HEK293 (cell line): ENCODE measurements around the gene STOML3.
A peak's percentile ranks its signal among the peaks of the same experiment; 100 is the strongest.

Source experiments
- GLI4 ChIP-seq: fragments of 450-650 bp; formaldehyde crosslinking; IDR thresholded peaks from 2 replicates; pipeline ENCODE4 v1.5.1; 2016; ENCODE audit warnings: missing biosample characterization, missing genetic modification characterization
- MYNN ChIP-seq: fragments of 450-650 bp; formaldehyde crosslinking; IDR thresholded peaks from 2 replicates; pipeline ENCODE4 v1.5.1; 2016; ENCODE audit warnings: missing biosample characterization, missing genetic modification characterization, borderline replicate concordance
- OVOL3 ChIP-seq: fragments of 450-650 bp; formaldehyde crosslinking; IDR thresholded peaks from 2 replicates; pipeline ENCODE4 v1.5.1; 2016; ENCODE audit warnings: missing biosample characterization, missing genetic modification characterization
- PRDM1 ChIP-seq: fragments of 450-650 bp; formaldehyde crosslinking; IDR thresholded peaks from 2 replicates; pipeline ENCODE4; 2016; ENCODE audit warnings: missing biosample characterization, missing genetic modification characterization
- RBAK ChIP-seq: fragments of 450-650 bp; formaldehyde crosslinking; IDR thresholded peaks from 2 replicates; pipeline ENCODE4 v1.5.1; 2016; ENCODE audit warnings: missing biosample characterization, missing genetic modification characterization
- REPIN1 ChIP-seq: fragments of 450-650 bp; formaldehyde crosslinking; IDR thresholded peaks from 2 replicates; pipeline ENCODE4 v1.5.1; 2017; ENCODE audit warnings: missing biosample characterization, missing genetic modification characterization, low read depth
- SP7 ChIP-seq: fragments of 450-650 bp; formaldehyde crosslinking; IDR thresholded peaks from 2 replicates; pipeline ENCODE4 v1.5.1; 2016; ENCODE audit warnings: missing biosample characterization, missing genetic modification characterization
- TRIM28 ChIP-seq: IDR thresholded peaks from 2 replicates; pipeline ENCODE4 v1.6.1; 2011; ENCODE audit warnings: low read length, control low read depth, borderline replicate concordance
- ZBTB48 ChIP-seq: fragments of 450-650 bp; formaldehyde crosslinking; IDR thresholded peaks from 2 replicates; pipeline ENCODE4 v1.5.1; 2016; ENCODE audit warnings: missing biosample characterization, missing genetic modification characterization
- ZBTB7A ChIP-seq: fragments of 450-650 bp; formaldehyde crosslinking; IDR thresholded peaks from 2 replicates; pipeline ENCODE4 v1.5.1; 2016; ENCODE audit warnings: low read depth, missing biosample characterization, missing genetic modification characterization
- ZNF112 ChIP-seq: fragments of 450-650 bp; formaldehyde crosslinking; IDR thresholded peaks from 2 replicates; pipeline ENCODE4 v1.5.0; 2017; ENCODE audit warnings: missing biosample characterization, missing genetic modification characterization
- ZNF132 ChIP-seq: fragments of 450-650 bp; formaldehyde crosslinking; IDR thresholded peaks from 2 replicates; pipeline ENCODE4 v1.5.1; 2017; ENCODE audit warnings: missing biosample characterization, missing genetic modification characterization, borderline replicate concordance
- ZNF157 ChIP-seq: fragments of 450-650 bp; formaldehyde crosslinking; IDR thresholded peaks from 2 replicates; pipeline ENCODE4 v1.5.1; 2016; ENCODE audit warnings: missing biosample characterization, missing genetic modification characterization
- ZNF16 ChIP-seq: fragments of 450-650 bp; formaldehyde crosslinking; IDR thresholded peaks from 2 replicates; pipeline ENCODE4 v1.5.1; 2016; ENCODE audit warnings: low read depth, missing biosample characterization, missing genetic modification characterization
- ZNF19 ChIP-seq: fragments of 450-650 bp; formaldehyde crosslinking; IDR thresholded peaks from 2 replicates; pipeline ENCODE4; 2016; ENCODE audit warnings: missing biosample characterization, missing genetic modification characterization, low read depth
- ZNF2 ChIP-seq: fragments of 450-650 bp; formaldehyde crosslinking; IDR thresholded peaks from 2 replicates; pipeline ENCODE4 v1.5.1; 2016; ENCODE audit warnings: missing biosample characterization, missing genetic modification characterization
- ZNF324 ChIP-seq: fragments of 450-650 bp; formaldehyde crosslinking; IDR thresholded peaks from 2 replicates; pipeline ENCODE4 v1.5.1; 2016; ENCODE audit warnings: missing biosample characterization, missing genetic modification characterization
- ZNF37A ChIP-seq: fragments of 450-650 bp; IDR thresholded peaks from 2 replicates; pipeline ENCODE4 v1.5.1; 2018; ENCODE audit warnings: missing biosample characterization, missing genetic modification characterization
- ZNF391 ChIP-seq: fragments of 450-650 bp; formaldehyde crosslinking; IDR thresholded peaks from 2 replicates; pipeline ENCODE4 v1.5.1; 2016; ENCODE audit warnings: low read depth, missing biosample characterization, missing genetic modification characterization, borderline replicate concordance
- ZNF394 ChIP-seq: fragments of 450-650 bp; formaldehyde crosslinking; IDR thresholded peaks from 2 replicates; pipeline ENCODE4 v1.5.1; 2016; ENCODE audit warnings: missing biosample characterization, missing genetic modification characterization, mild to moderate bottlenecking, moderate library complexity, borderline replicate concordance
- ZNF416 ChIP-seq: fragments of 450-650 bp; formaldehyde crosslinking; IDR thresholded peaks from 2 replicates; pipeline ENCODE4 v1.5.1; 2016; ENCODE audit warnings: missing biosample characterization, missing genetic modification characterization
- ZNF473 ChIP-seq: fragments of 450-650 bp; formaldehyde crosslinking; IDR thresholded peaks from 2 replicates; pipeline ENCODE4 v1.5.1; 2017; ENCODE audit warnings: missing biosample characterization, missing genetic modification characterization
- ZNF48 ChIP-seq: fragments of 450-650 bp; formaldehyde crosslinking; IDR thresholded peaks from 2 replicates; pipeline ENCODE4 v1.5.1; 2016; ENCODE audit warnings: missing biosample characterization, missing genetic modification characterization
- ZNF530 ChIP-seq: fragments of 450-650 bp; formaldehyde crosslinking; IDR thresholded peaks from 2 replicates; pipeline ENCODE4 v1.5.1; 2016; ENCODE audit warnings: low read depth, missing biosample characterization, missing genetic modification characterization
- ZNF544 ChIP-seq: fragments of 450-650 bp; formaldehyde crosslinking; IDR thresholded peaks from 2 replicates; pipeline ENCODE4 v1.5.0; 2017; ENCODE audit warnings: missing biosample characterization, missing genetic modification characterization
- ZNF585B ChIP-seq: fragments of 450-650 bp; formaldehyde crosslinking; IDR thresholded peaks from 2 replicates; pipeline ENCODE4 v1.5.1; 2016; ENCODE audit warnings: missing biosample characterization, missing genetic modification characterization
- ZNF621 ChIP-seq: fragments of 450-650 bp; formaldehyde crosslinking; IDR thresholded peaks from 2 replicates; pipeline ENCODE4 v1.5.1; 2017; ENCODE audit warnings: missing biosample characterization, missing genetic modification characterization
- ZNF629 ChIP-seq: fragments of 450-650 bp; formaldehyde crosslinking; IDR thresholded peaks from 2 replicates; pipeline ENCODE4 v1.5.1; 2017; ENCODE audit warnings: missing biosample characterization, missing genetic modification characterization
- ZNF658 ChIP-seq: fragments of 450-650 bp; formaldehyde crosslinking; IDR thresholded peaks from 2 replicates; pipeline ENCODE4; 2016; ENCODE audit warnings: missing biosample characterization, missing genetic modification characterization
- ZNF747 ChIP-seq: fragments of 450-650 bp; formaldehyde crosslinking; IDR thresholded peaks from 2 replicates; pipeline ENCODE4 v1.5.1; 2016; ENCODE audit warnings: missing biosample characterization, missing genetic modification characterization
- ZNF777 ChIP-seq: fragments of 450-650 bp; formaldehyde crosslinking; IDR thresholded peaks from 2 replicates; pipeline ENCODE4 v1.5.1; 2017; ENCODE audit warnings: missing biosample characterization, missing genetic modification characterization, borderline replicate concordance
- ZNF837 ChIP-seq: fragments of 450-650 bp; formaldehyde crosslinking; IDR thresholded peaks from 2 replicates; pipeline ENCODE4 v1.5.1; 2016; ENCODE audit warnings: missing biosample characterization, missing genetic modification characterization
- TF ChIP-seq, protein P1 (sequence below): fragments of 450-650 bp; formaldehyde crosslinking; IDR thresholded peaks from 2 replicates; pipeline ENCODE4 v1.5.1; 2016; ENCODE audit warnings: missing biosample characterization, missing genetic modification characterization
- TF ChIP-seq, protein P2 (sequence below): fragments of 450-650 bp; formaldehyde crosslinking; IDR thresholded peaks from 2 replicates; pipeline ENCODE4 v1.5.1; 2016; ENCODE audit warnings: missing biosample characterization, missing genetic modification characterization
- TF ChIP-seq, protein P3 (sequence below): fragments of 450-650 bp; formaldehyde crosslinking; IDR thresholded peaks from 2 replicates; pipeline ENCODE4 v1.5.1; 2016; ENCODE audit warnings: missing biosample characterization, missing genetic modification characterization, low read depth
- TF ChIP-seq, protein P4 (sequence below): fragments of 450-650 bp; formaldehyde crosslinking; IDR thresholded peaks from 2 replicates; pipeline ENCODE4 v1.5.1; 2017; ENCODE audit warnings: missing biosample characterization, missing genetic modification characterization
- TF ChIP-seq, protein P5 (sequence below): fragments of 450-650 bp; formaldehyde crosslinking; IDR thresholded peaks from 2 replicates; pipeline ENCODE4 v1.5.1; 2016; ENCODE audit warnings: missing biosample characterization, missing genetic modification characterization

STOML3 gene

DNA sequence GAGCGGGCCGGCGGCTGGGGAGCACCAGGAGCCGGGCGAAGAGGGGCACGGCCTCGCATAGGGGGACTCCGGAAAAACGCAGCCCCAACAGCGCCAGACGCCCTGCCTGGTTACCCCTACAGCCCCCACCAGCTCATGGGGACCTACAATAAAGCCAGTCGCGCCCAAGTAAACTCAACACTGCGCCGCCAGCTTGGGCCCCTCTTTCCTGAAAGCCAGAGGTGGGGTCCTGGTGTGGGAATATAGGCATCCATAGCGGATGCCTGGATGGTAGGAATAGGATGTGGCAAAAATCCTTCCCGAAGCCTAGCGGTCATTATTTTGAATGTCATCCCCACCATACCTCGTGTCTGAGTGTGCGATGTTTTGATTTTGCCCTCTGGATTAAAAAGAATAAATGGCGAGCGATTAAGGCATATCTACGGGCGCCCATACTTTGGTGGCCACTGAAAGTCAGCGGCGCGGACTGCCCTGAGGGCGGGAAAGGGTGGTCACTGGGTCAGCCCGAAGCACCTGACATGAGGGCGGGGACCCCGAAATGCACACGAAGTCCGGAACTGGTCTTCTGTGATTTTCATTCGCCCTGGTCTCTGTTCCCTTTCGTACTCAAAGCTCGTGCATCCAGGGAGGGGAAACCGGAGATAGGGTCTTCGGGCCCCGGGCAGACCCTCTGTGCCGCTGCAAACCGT, 47.4 kb upstream of the STOML3 start, which contains the start of the genes NHLRC3 and PROSER1 (continued):
- TF ChIP-seq ZNF777 (tag by site-specific recombination) (no peak), SP7 (tag by site-specific recombination) (peak; percentile 53), ZNF394 (peak; percentile 55; the same call in 1 of the 2 replicates), ZNF2 (tag by site-specific recombination) (no peak), RBAK (tag by site-specific recombination) (no peak), ZNF658 (tag by site-specific recombination) (no peak), ZNF37A (tag by site-specific recombination) (no peak), ZNF473 (no peak), ZNF112 (tag by site-specific recombination) (no peak), ZNF585B (tag by site-specific recombination) (no peak), ZNF621 (tag by site-specific recombination) (no peak), PRDM1 (no peak), ZNF19 (tag by site-specific recombination) (no peak), ZBTB48 (tag by site-specific recombination) (peak; percentile 38; the same call in 1 of the 2 replicates), ZNF629 (tag by site-specific recombination) (peak; percentile 74), ZNF157 (tag by site-specific recombination) (no peak), GLI4 (tag by site-specific recombination) (peak; percentile 69; the same call in 1 of the 2 replicates), TRIM28 (no peak), ZNF391 (tag by site-specific recombination) (peak; percentile 74; the same call in 1 of the 2 replicates), ZNF132 (no peak), ZNF416 (tag by site-specific recombination) (no peak), ZNF544 (no peak), ZNF16 (tag by site-specific recombination) (no peak; the same call in 1 of the 2 replicates), ZNF48 (tag by site-specific recombination) (no peak), REPIN1 (tag by site-specific recombination) (no peak), ZBTB7A (tag by site-specific recombination) (0 out of 2 replicates have a peak, but pooled peaks have one; percentile 64), MYNN (tag by site-specific recombination) (no peak), ZNF837 (tag by site-specific recombination) (no peak), OVOL3 (no peak), ZNF530 (tag by site-specific recombination) (no peak), ZNF747 (tag by site-specific recombination) (no peak), ZNF324 (peak; percentile 77)
- TF ChIP-seq, protein P1, sequence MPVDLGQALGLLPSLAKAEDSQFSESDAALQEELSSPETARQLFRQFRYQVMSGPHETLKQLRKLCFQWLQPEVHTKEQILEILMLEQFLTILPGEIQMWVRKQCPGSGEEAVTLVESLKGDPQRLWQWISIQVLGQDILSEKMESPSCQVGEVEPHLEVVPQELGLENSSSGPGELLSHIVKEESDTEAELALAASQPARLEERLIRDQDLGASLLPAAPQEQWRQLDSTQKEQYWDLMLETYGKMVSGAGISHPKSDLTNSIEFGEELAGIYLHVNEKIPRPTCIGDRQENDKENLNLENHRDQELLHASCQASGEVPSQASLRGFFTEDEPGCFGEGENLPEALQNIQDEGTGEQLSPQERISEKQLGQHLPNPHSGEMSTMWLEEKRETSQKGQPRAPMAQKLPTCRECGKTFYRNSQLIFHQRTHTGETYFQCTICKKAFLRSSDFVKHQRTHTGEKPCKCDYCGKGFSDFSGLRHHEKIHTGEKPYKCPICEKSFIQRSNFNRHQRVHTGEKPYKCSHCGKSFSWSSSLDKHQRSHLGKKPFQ (tag by site-specific recombination): no peak
- TF ChIP-seq, protein P2, sequence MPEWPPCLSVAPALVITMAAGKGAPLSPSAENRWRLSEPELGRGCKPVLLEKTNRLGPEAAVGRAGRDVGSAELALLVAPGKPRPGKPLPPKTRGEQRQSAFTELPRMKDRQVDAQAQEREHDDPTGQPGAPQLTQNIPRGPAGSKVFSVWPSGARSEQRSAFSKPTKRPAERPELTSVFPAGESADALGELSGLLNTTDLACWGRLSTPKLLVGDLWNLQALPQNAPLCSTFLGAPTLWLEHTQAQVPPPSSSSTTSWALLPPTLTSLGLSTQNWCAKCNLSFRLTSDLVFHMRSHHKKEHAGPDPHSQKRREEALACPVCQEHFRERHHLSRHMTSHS (tag by site-specific recombination): no peak
- TF ChIP-seq, protein P3, sequence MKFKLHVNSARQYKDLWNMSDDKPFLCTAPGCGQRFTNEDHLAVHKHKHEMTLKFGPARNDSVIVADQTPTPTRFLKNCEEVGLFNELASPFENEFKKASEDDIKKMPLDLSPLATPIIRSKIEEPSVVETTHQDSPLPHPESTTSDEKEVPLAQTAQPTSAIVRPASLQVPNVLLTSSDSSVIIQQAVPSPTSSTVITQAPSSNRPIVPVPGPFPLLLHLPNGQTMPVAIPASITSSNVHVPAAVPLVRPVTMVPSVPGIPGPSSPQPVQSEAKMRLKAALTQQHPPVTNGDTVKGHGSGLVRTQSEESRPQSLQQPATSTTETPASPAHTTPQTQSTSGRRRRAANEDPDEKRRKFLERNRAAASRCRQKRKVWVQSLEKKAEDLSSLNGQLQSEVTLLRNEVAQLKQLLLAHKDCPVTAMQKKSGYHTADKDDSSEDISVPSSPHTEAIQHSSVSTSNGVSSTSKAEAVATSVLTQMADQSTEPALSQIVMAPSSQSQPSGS (tag by site-specific recombination): no peak
- TF ChIP-seq, protein P4, sequence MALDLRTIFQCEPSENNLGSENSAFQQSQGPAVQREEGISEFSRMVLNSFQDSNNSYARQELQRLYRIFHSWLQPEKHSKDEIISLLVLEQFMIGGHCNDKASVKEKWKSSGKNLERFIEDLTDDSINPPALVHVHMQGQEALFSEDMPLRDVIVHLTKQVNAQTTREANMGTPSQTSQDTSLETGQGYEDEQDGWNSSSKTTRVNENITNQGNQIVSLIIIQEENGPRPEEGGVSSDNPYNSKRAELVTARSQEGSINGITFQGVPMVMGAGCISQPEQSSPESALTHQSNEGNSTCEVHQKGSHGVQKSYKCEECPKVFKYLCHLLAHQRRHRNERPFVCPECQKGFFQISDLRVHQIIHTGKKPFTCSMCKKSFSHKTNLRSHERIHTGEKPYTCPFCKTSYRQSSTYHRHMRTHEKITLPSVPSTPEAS (tag by site-specific recombination): no peak
- TF ChIP-seq, protein P5, sequence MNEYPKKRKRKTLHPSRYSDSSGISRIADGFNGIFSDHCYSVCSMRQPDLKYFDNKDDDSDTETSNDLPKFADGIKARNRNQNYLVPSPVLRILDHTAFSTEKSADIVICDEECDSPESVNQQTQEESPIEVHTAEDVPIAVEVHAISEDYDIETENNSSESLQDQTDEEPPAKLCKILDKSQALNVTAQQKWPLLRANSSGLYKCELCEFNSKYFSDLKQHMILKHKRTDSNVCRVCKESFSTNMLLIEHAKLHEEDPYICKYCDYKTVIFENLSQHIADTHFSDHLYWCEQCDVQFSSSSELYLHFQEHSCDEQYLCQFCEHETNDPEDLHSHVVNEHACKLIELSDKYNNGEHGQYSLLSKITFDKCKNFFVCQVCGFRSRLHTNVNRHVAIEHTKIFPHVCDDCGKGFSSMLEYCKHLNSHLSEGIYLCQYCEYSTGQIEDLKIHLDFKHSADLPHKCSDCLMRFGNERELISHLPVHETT (tag by site-specific recombination): peak; percentile 68; the same call in 1 of the 2 replicates
